B cell (primary cell): ENCODE measurements around the gene ZC3H7A. TPM values are rescaled to one million over a fixed set of nuclear protein-coding genes. Genes with fewer than 3 reads are reported as not detected.

Source experiments
- ATAC-seq: fragments of 200-7000 bp; cut with Tn5 transposase; one replicate; pipeline ENCODE4 v1.10.0; 2021; ENCODE audit warnings: low read depth, mild to moderate bottlenecking, moderate number of reproducible peaks, moderate library complexity
- CTCF ChIA-PET: fragments of 350-600 bp; sonication (Branson Sonifier 250); formaldehyde crosslinking; loops from one replicate; lab custom pipeline; 2021; ENCODE audit warnings: antibody characterized with exemption, inconsistent platforms; lab: Charles Lee
- POLR2A ChIA-PET: fragments of 350-600 bp; sonication (Branson Sonifier 250); formaldehyde crosslinking; loops from one replicate; lab custom pipeline; 2021; ENCODE audit warnings: antibody characterized with exemption; lab: Charles Lee
- DNase-seq: peaks from one replicate; pipeline ENCODE4 v3.0.0; 2013
- H2AFZ ChIP-seq: 2 replicates; pipeline ENCODE4 v1.6.1; 2012; ENCODE audit warnings: mild to moderate bottlenecking, low read depth, low read length; ENCODE audit not compliant: insufficient read depth, poor library complexity, severe bottlenecking
- H3K27ac ChIP-seq, 2 donors: 1 replicate in 1 of 2; 2 replicates in 1 of 2; pipeline ENCODE4 v1.5.1; 2012 to 2013; ENCODE audit warnings: low read length in 2 of 2, mild to moderate bottlenecking in 2 of 2, moderate library complexity in 1 of 2
- H3K27me3 ChIP-seq, 4 experiments: fragments of 200-600 bp in 1 of 4; sonication (generic) in 1 of 4; replicated peaks in 1 of 4; 1 replicate in 2 of 4; 2 replicates in 2 of 4; pipeline versions ENCODE4 v1.6.1 to v1.7.0; 2013 to 2016; ENCODE audit warnings: low read length in 3 of 4, mild to moderate bottlenecking in 2 of 4, mixed read lengths in 1 of 4, moderate library complexity in 1 of 4; ENCODE audit not compliant: insufficient read depth in 4 of 4, control insufficient read depth in 3 of 4; ENCODE audit errors: control extremely low read depth in 1 of 4
- H3K36me3 ChIP-seq, 2 experiments: replicated peaks in 1 of 2; 1 replicate in 1 of 2; 2 replicates in 1 of 2; pipeline versions ENCODE4 v1.6.1 to v1.7.1; 2013; ENCODE audit warnings: low read length in 1 of 2; ENCODE audit not compliant: insufficient read depth in 2 of 2, control insufficient read depth in 1 of 2; ENCODE audit errors: control extremely low read depth in 1 of 2, extremely low read depth in 1 of 2
- H3K4me1 ChIP-seq, 2 donors: fragments of 200-600 bp in 1 of 2; sonication (generic) in 1 of 2; 1 replicate in 1 of 2; 2 replicates in 1 of 2; pipeline versions ENCODE4 v1.5.1 to v1.6.1; 2013 to 2017; ENCODE audit warnings: low read length in 2 of 2; ENCODE audit not compliant: control insufficient read depth in 2 of 2, insufficient read depth in 2 of 2
- H3K4me2 ChIP-seq: replicated peaks from 2 replicates; pipeline ENCODE3; 2012; ENCODE audit warnings: mild to moderate bottlenecking, low read depth, low read length; ENCODE audit not compliant: poor library complexity, severe bottlenecking
- H3K4me3 ChIP-seq, 5 experiments: fragments of 200-600 bp in 1 of 5; sonication (generic) in 1 of 5; 1 replicate in 3 of 5; 2 replicates in 2 of 5; pipeline versions ENCODE4 v1.5.1 to v1.7.0; 2011 to 2016; ENCODE audit warnings: low read length in 4 of 5, mild to moderate bottlenecking in 4 of 5, low read depth in 2 of 5, control low read depth in 1 of 5, moderate library complexity in 1 of 5; ENCODE audit not compliant: insufficient read depth in 1 of 5; ENCODE audit errors: control extremely low read depth in 1 of 5, extremely low read depth in 1 of 5
- H3K79me2 ChIP-seq: fragments of 200-600 bp; sonication (generic); one replicate; pipeline ENCODE4 v1.6.0; 2016; ENCODE audit warnings: low read length; ENCODE audit not compliant: control insufficient read depth, insufficient read depth
- H3K9ac ChIP-seq: fragments of 200-600 bp; sonication (generic); 2 replicates; pipeline ENCODE4 v1.6.1; 2017; ENCODE audit warnings: mild to moderate bottlenecking, low read length, moderate library complexity
- H3K9me3 ChIP-seq, 3 donors: one replicate each; pipeline versions ENCODE4 v1.6.1 to v1.7.1; 2013; ENCODE audit warnings: low read length in 2 of 3; ENCODE audit not compliant: control insufficient read depth in 2 of 3, insufficient read depth in 1 of 3; ENCODE audit errors: control extremely low read depth in 1 of 3
- H4K20me1 ChIP-seq: 2 replicates; pipeline ENCODE4 v1.6.0; 2012; ENCODE audit warnings: mild to moderate bottlenecking, low read length; ENCODE audit not compliant: insufficient read depth, control insufficient read depth, poor library complexity, severe bottlenecking
- H3K27ac Mint-ChIP-seq: one replicate; pipeline ENCODE4 v1.8.0; 2021; ENCODE audit warnings: mixed read lengths
- H3K27me3 Mint-ChIP-seq: one replicate; pipeline ENCODE4 v1.8.0; 2021; ENCODE audit warnings: mixed read lengths
- H3K4me1 Mint-ChIP-seq: one replicate; pipeline ENCODE4 v1.8.0; 2021; ENCODE audit warnings: mixed read lengths
- H3K4me3 Mint-ChIP-seq: one replicate; pipeline ENCODE4 v1.8.0; 2021; ENCODE audit warnings: mixed read lengths
- H3K9me3 Mint-ChIP-seq: one replicate; pipeline ENCODE4 v1.8.0; 2022; ENCODE audit warnings: mixed read lengths; ENCODE audit not compliant: insufficient read depth
- CTCF ChIP-seq: fragments of 200-600 bp; IDR thresholded peaks from one replicate; pipeline ENCODE4 v1.8.0; 2022; ENCODE audit warnings: antibody characterized with exemption, mild to moderate bottlenecking
- EZH2 ChIP-seq: IDR thresholded peaks from 2 replicates; pipeline ENCODE4 v1.6.1; 2012; ENCODE audit warnings: borderline replicate concordance, low read depth, mild to moderate bottlenecking, moderate library complexity, low read length; ENCODE audit not compliant: insufficient read depth, poor library complexity, severe bottlenecking
- WGBS: methylation state at CpG from one replicate; pipeline ENCODE4 v1.1.5; 2013; ENCODE audit warnings: missing lambda C conversion rate; ENCODE audit not compliant: insufficient coverage; 5-methylcytosine and 5-hydroxymethylcytosine counted together
- intact Hi-C: fragments of 100-400 bp; cut with micrococcal nuclease; formaldehyde crosslinking; loops from one replicate; pipeline ENCODE4 v1.10.0; 2022
- polyA plus RNA-seq: library from polyadenylated mRNA; depleted of rRNA; stranded (reverse); fragments of >200 nt; gene quantifications from 2 replicates; pipeline ENCODE4 v1.2.3, GENCODE V29; 2012
- total RNA-seq, 2 donors: library from RNA; stranded (reverse); fragments of 120-200 nt in 1 of 2; gene quantifications; 1 replicate in 1 of 2; 2 replicates in 1 of 2; pipeline versions ENCODE4 v1.2.3 to v1.2.4, GENCODE V29; 2013 to 2022

The ZC3H7A gene
- total and polyA plus RNA-seq, 2 donors (not counting 1 experiment from before 2014, with no cell fraction given): 40.8 to 126 TPM

DNA sequence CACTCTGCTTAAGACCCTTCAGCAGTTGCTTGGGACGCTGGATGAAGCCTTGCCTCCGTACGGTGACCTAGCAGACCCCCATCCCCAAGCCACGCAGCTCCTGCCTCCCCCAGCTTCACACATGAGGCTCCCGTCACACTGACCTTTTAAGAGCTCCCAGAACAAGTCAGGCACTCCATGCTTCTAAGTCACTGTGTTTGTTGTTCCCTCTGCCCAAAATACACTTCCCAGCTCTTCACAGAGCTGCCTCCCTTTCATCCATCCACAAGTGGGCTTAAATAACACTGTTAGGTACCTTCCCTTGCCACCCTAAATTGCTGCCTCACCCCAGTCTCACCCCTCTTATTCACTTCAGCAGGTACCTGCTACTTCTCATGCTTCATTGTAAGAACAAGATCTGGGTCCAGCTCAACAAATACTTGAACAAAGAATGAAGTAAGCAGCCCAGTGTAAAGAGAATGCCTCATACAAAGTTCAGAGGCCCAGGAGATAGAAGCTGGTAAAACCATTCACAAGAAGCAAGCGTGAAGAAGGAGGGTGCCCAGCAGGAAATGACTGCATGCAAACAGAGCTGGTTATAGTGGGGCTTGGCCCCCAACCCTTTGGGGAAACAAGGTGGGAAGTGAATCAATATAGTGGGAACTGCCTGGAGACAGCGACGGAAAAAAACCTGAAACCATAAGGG, 5.8 kb downstream of the ZC3H7A start:
- Mint-ChIP-seq H3K9me3 (no peaks in the 10 kb centered on the region), H3K27me3 (no peaks in the 10 kb centered on the region), H3K4me1 (peaks cover 63% of the 10 kb centered on the region), H3K27ac (peak overlapping the region; percentile 58), H3K4me3 (no peak overlapping the region)
- TF ChIP-seq EZH2 (no peak), CTCF (no peak)
- H3K9ac ChIP-seq: no peak overlapping the region
- H3K27me3 ChIP-seq: no peaks in the 10 kb centered on the region
- no peak for DNase-seq
- H3K9me3 ChIP-seq: no peaks in the 10 kb centered on the region
- ChIA-PET POLR2A (interaction anchor here (0.7 to 1.1 kb wide), 2 partner anchors 20 to 25 kb away, joined by 3 to 4 read pairs; no protein-coding TSS in a partner anchor), CTCF (interaction anchor here (0.6 to 1.4 kb wide), 4 partner anchors 13 to 132 kb away, joined by 3 to 6 read pairs (median 4); partner anchors contain the start of gene TXNDC11)
- H3K4me2 ChIP-seq: no peak overlapping the region
- H3K36me3 ChIP-seq: peaks cover 0 to 6% of the 10 kb centered on the region in 2 experiments
- H2AFZ ChIP-seq: no peak overlapping the region
- intact Hi-C loops: no loop called here
- no peak for ATAC-seq
- peaks cover 16% of the 10 kb centered on the region for H4K20me1 ChIP-seq
- peaks cover 11% of the 10 kb centered on the region in 2 donors for H3K4me1 ChIP-seq
- H3K27ac ChIP-seq: peak overlapping the region in 1 of 2 donors; percentile 7
- WGBS: 93% methylated on average over 6 of the region's 8 CpGs
- peaks cover 91% of the 10 kb centered on the region for H3K79me2 ChIP-seq
- H3K4me3 ChIP-seq: no peak overlapping the region

DNA sequence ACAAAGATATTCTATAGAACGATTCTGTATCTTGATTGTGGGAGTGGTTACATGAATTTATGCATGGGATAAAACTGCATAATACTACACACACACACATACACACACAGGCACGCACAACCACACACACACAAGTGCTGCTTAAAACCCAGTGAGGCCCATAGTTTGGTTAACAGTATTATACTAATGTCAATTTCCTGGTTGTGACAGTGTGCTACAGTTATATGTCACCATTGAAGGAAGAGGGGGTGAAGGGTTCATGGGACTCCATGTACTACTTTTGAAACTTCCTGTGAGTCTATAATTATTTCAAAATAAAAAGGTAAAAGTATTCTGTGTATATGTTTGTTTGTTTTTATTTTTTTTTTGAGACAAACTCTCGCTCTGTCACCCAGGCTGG, 8.1 kb downstream of the ZC3H7A start:
- no peak overlapping the region for H2AFZ ChIP-seq
- WGBS: no CpG with 5 or more reads among the region's 3 CpGs
- H3K79me2 ChIP-seq: peaks cover 92% of the 10 kb centered on the region
- Mint-ChIP-seq H3K4me1 (peaks cover 53% of the 10 kb centered on the region), H3K4me3 (no peak overlapping the region), H3K27me3 (no peaks in the 10 kb centered on the region), H3K9me3 (no peaks in the 10 kb centered on the region), H3K27ac (peak overlapping the region; percentile 20)
- H3K4me2 ChIP-seq: no peak overlapping the region
- CTCF ChIA-PET: interaction anchor here (0.6 kb wide), 1 partner anchor 266 kb away, joined by 4 read pairs; no protein-coding TSS in a partner anchor
- H4K20me1 ChIP-seq: peaks cover 16% of the 10 kb centered on the region
- TF ChIP-seq CTCF: no peak
- peaks cover 0 to 6% of the 10 kb centered on the region in 2 experiments for H3K36me3 ChIP-seq
- DNase-seq: no peak
- peaks cover 10 to 14% of the 10 kb centered on the region in 2 donors for H3K4me1 ChIP-seq
- no peak overlapping the region for H3K27ac ChIP-seq
- no peak overlapping the region for H3K4me3 ChIP-seq
- intact Hi-C loops: no loop called here
- H3K27me3 ChIP-seq: no peaks in the 10 kb centered on the region
- H3K9me3 ChIP-seq: no peaks in the 10 kb centered on the region
- POLR2A ChIA-PET: interaction anchor here (0.7 kb wide), 1 partner anchor 47 kb away, joined by 3 read pairs; no protein-coding TSS in a partner anchor
- no peak for ATAC-seq
- no peak overlapping the region for H3K9ac ChIP-seq
